Ovary (tissue), 3 donors: ENCODE results near the gene PPHLN1.

Experiments used
- CTCF ChIP-seq, 3 donors: fragments of 450-650 bp in 2 of 3; fragments of 200-600 bp in 1 of 3; IDR thresholded peaks; one replicate each; pipeline versions ENCODE4 v1.5.1 to v1.8.0; 2016 to 2022; ENCODE audit warnings: antibody characterized with exemption in 3 of 3, mild to moderate bottlenecking in 1 of 3
- EP300 ChIP-seq: sonication (generic); formaldehyde crosslinking; IDR thresholded peaks from one replicate; pipeline ENCODE4 v1.6.1; 2017; ENCODE audit warnings: antibody characterized with exemption
- POLR2A ChIP-seq: fragments of 450-650 bp; IDR thresholded peaks from one replicate; pipeline ENCODE4 v1.6.1; 2017; ENCODE audit warnings: antibody characterized with exemption, mild to moderate bottlenecking, moderate library complexity
- donor health status: DM: no; HTN: no; CAD: no.

DNA sequence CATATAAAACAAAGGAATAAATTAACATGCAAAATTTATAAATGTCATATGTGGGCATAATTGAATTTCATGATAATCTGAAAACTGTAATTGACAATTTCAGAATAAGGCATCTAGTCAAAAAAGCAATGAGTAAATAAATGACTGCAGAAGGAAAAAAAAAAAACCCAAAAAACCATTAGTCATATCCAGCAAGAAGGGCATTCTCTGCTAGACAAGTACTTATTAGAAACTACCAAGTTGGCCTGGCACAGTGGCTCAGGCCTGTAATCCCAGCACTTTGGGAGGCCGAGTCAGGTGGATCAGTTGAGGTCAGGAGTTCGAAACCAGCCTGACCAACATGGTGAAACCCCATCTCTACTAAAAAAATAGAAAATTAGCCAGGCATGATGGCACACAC is 17.6 kb upstream of the PPHLN1 start:
- no peak for TF ChIP-seq CTCF (IDR thresholded peaks at IDR 0.05)
- TF ChIP-seq EP300 = no peak
- TF ChIP-seq POLR2A = no peak
